Measurements from ENCODE around the gene CDY2B.
"Not testable (repeated sequence)": the region's sequence is repeated elsewhere in the genome, so short reads cannot be mapped to it uniquely, and the experiment has no call there.

CDY2B gene

GRCh38 chrY:17880120-17880519 is at the start of gene CDY2B:
TSS of gene CDY2B (minus strand) at chrY:17880220. CDS start at chrY:17879892, 328 bp downstream.
- not testable (repeated sequence) for H3K4me3 ChIP-seq (ENCODE audit: low read depth, low read length)

- not testable (repeated sequence) for H3K4me3 ChIP-seq (ENCODE audit: low read depth, low read length)
Observed at GRCh38 chrY:17908009-17908408, 28.0 kb upstream of the CDY2B start.

DNA sequence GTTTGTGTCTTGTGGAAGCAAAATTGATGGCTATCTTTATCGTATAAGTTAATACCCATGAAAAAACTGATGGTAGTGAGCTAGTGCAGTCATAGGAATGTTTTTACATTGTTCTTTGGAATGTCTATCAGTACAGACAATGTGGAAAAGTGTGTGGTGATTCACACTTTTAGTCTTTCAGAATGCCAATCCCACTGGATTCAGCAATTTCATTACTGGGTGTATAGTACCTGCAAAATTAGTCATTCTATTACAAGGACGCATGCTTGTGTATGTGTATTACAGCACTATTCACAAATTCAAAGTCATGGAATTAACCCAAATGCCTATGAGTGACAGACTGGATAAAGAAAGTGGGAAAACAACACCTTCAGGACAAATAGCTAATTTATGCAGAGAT is 27.3 kb upstream of the CDY2B start:
- not testable (repeated sequence) for H3K4me3 ChIP-seq (ENCODE audit: low read depth, low read length)

- not testable (repeated sequence) for H3K4me3 ChIP-seq (ENCODE audit: low read depth, low read length)
Observed at GRCh38 chrY:17881697-17882096, 1.7 kb upstream of the CDY2B start.

- H3K4me3 ChIP-seq (ENCODE audit: low read depth, low read length): not testable (repeated sequence)
Observed at GRCh38 chrY:17876767-17877166, 3.3 kb downstream of the CDY2B start.

- not testable (repeated sequence) for H3K4me3 ChIP-seq (ENCODE audit: low read depth, low read length)
Observed at GRCh38 chrY:17875401-17875800, 4.6 kb downstream of the CDY2B start.

GRCh38 chrY:17871194-17871903 is 8.7 kb downstream of the CDY2B start:
- H3K4me3 ChIP-seq (ENCODE audit: low read depth, low read length): not testable (repeated sequence)

DNA sequence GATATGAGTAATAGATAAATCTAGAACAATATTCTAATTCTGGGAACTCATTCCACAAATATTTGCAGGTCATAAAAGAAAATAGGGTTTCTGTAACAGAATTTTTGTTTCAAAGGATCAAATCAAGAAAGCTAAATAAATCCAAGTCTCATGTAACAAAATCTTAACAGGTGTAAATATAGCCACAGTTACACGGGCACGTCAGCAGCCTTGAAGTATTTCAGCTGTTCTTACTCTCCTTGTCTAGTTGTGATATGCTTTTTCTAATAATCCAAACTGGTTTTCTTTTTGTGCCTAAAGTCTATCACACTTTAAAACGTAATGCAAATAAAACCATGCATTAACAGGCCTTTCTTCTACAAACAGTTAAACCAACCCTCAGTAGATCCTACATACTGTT is 9.3 kb downstream of the CDY2B start:
- not testable (repeated sequence) for H3K4me3 ChIP-seq (ENCODE audit: low read depth, low read length)

GRCh38 chrY:17867850-17868249 is 12.2 kb downstream of the CDY2B start:
- H3K4me3 ChIP-seq (ENCODE audit: low read depth, low read length): not testable (repeated sequence)

- not testable (repeated sequence) for H3K4me3 ChIP-seq (ENCODE audit: low read depth, low read length)
Observed at GRCh38 chrY:17860634-17861033, 19.4 kb downstream of the CDY2B start.

DNA sequence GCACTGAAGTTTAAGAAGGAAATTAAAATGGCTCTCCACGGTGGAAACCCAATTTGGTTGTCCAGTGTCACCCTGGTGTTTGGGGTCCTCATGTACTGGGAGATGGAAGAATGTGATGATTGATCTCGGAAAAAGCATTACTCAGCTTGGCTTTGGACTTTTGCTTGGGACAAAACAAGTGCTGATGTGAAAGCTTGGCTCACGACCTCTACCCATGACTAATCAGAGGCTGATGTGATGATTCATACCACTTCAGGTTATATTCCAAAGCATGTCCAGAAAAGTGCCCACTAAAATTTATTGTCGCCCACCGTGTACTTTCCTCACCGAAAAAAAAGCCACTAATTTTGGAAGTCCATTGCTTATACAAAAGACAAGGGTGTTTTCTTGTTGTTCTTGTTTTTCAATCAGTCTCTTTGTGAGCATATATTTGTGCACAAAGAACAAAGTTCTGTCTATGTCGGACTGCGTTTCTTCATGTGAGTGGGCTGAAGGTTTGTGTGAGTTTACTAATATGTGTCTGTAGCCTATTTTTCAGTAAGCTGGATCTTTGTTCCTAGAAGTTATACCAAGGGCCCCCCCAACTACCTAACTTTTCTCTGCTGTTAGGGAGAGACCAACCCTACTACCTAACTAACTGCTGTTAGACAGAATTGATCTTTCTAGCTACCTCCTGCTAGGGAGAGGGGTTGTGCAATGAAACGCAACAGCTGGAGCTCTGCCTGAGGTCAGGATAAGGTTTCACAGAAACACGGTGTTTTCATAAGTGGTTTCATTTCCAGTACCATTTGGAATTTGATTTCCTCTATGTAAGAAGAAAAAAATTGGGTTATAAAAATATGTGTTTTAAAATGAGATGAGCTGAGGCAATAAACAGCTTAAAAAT is 22.8 kb downstream of the CDY2B start:
- not testable (repeated sequence) for H3K4me3 ChIP-seq (ENCODE audit: low read depth, low read length)

DNA sequence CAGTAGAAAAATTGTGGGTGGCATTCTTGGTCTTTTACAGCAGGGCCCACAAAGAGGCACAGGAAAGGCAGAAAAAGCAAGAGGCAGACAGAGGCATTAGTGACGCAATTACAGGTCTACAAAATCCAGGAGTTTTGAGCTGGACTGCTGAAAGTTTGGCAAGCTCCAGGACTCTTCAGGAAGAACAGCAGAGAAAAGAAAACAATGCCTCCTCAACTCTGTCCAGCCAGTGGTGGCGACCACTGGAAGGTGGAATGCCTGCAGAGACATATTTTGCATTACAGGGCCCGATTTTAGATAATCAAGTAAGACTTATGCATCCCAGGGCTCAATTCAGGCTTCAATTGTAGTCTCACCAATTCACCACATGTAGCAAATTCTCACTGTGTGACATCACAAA is 23.5 kb downstream of the CDY2B start:
- H3K4me3 ChIP-seq (ENCODE audit: low read depth, low read length): not testable (repeated sequence)

DNA sequence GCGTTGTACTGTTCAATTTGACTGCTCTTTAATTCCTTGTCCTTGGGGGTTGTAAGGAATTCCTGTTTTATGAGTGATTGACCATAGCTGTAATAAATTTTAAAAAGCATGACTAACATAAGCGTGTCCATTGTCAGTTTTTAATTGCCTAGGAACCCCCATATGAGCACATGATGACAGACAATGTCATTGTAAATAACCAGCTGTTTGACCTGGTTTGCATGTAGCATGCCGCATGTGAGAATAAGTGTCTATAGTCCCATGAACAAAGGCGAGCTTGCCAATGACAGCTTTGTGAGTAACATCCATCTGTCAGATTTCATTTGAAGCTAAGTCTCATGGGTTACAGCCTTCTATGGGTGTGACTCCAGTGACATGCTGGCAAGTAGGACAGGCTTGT is 30.9 kb downstream of the CDY2B start:
- not testable (repeated sequence) for H3K4me3 ChIP-seq (ENCODE audit: low read depth, low read length)

- not testable (repeated sequence) for H3K4me3 ChIP-seq (ENCODE audit: low read depth, low read length)
Observed at GRCh38 chrY:17832149-17832548, 47.9 kb downstream of the CDY2B start.
